ENCODE data around the gene ITM2C. TPM values are rescaled to one million over a fixed set of nuclear protein-coding genes. Genes with fewer than 3 reads are reported as not detected.
A peak's percentile ranks its signal among the peaks of the same experiment; 100 is the strongest.

Gene ITM2C
- total and polyA plus RNA-seq, 2 of the 8 experiments (the other 6 are each of a cell fraction or from before 2014, with no cell fraction given) = 362 to 742 TPM

- peak overlapping the region; percentile 12 to 73 for H3K4me2 ChIP-seq (ENCODE audit: insufficient read depth in 1 of 2, low read depth in 2 of 2, low read length in 2 of 2)
- peak overlapping the region; percentile 77; the same call in 1 of the 2 replicates for H2AFZ ChIP-seq (ENCODE audit: low read length)
- no peaks in the 10 kb centered on the region for H3K79me2 ChIP-seq (ENCODE audit: control insufficient read depth in 1 of 2, insufficient read depth in 2 of 2, low read length in 2 of 2)
- no peak overlapping the region for H2BK15ac ChIP-seq (ENCODE audit: low read length)
- H2BK5ac ChIP-seq (ENCODE audit: low read depth, low read length) = peak overlapping the region; percentile 96; the same call in 1 of the 2 replicates
- H3K4ac ChIP-seq (replicated peaks; ENCODE audit: insufficient read length, low read depth, low read length) = no peak overlapping the region
- H3K79me1 ChIP-seq (ENCODE audit: low read depth, low read length) = no peaks in the 10 kb centered on the region
- H3K9me3 ChIP-seq (ENCODE audit: insufficient read depth in 2 of 2, low read depth in 1 of 2, low read length in 1 of 2) = no peaks in the 10 kb centered on the region
- CTCF ChIA-PET (ENCODE audit: partially characterized antibody) = interaction anchor here (0.6 to 21.7 kb wide), 30 partner anchors 11 to 269 kb away, joined by 3 to 332 read pairs (median 4); partner anchors contain the start of genes GPR55 and PSMD1
- FAIRE-seq (peak; percentile 98), DNase-seq (ENCODE audit: low read depth in 1 of 2, low spot score in 2 of 2) (peak; percentile 51 to 78)
- H3K4me3 ChIP-seq (ENCODE audit: extremely low read depth in 1 of 4, insufficient read depth in 2 of 4, low read depth in 3 of 4, low read length in 4 of 4) = peak overlapping the region in 2 of 4 experiments; percentile 42 to 46; a peak in 3 of 8 replicates
- H2BK12ac ChIP-seq (ENCODE audit: low read depth, low read length) = 0 out of 2 replicates have a peak overlapping the region, but pooled peaks have one; percentile 40
- H3K9ac ChIP-seq (replicated peaks in 1 of 4; ENCODE audit: extremely low read depth in 1 of 4, low read depth in 3 of 4, low read length in 3 of 4) = no peak overlapping the region
- H4K91ac ChIP-seq (replicated peaks; ENCODE audit: insufficient read length, low read length) = peak overlapping the region; percentile 5
- no peak overlapping the region for H2BK120ac ChIP-seq (replicated peaks; ENCODE audit: low read depth, low read length)
- H4K8ac ChIP-seq (ENCODE audit: extremely low read depth, insufficient read depth, low read length) = no peak overlapping the region
- peaks cover 0 to 13% (median 0%) of the 10 kb centered on the region in 4 experiments; a peak in 3 of 7 replicates for H3K27me3 ChIP-seq (replicated peaks in 1 of 4; ENCODE audit: control insufficient read depth in 3 of 4, extremely low read depth in 1 of 4, insufficient read depth in 3 of 4, low read length in 3 of 4)
- H4K20me1 ChIP-seq (replicated peaks in 1 of 2; ENCODE audit: control insufficient read depth in 1 of 2, insufficient read depth in 2 of 2, low read length in 2 of 2) = no peaks in the 10 kb centered on the region
- H3K56ac ChIP-seq (replicated peaks; ENCODE audit: insufficient read length, low read depth, low read length) = no peak overlapping the region
- H3K36me3 ChIP-seq (ENCODE audit: control insufficient read depth in 2 of 4, insufficient read depth in 4 of 4, low read length in 3 of 4) = no peaks in the 10 kb centered on the region
- POLR2A ChIA-PET (ENCODE audit: partially characterized antibody) = interaction anchor here (0.6 to 2.1 kb wide), 12 partner anchors 8 to 1079 kb away, joined by 3 to 13 read pairs (median 4); no protein-coding TSS in a partner anchor
- no peak overlapping the region for H2AK5ac ChIP-seq (ENCODE audit: low read depth, low read length)
- H4K5ac ChIP-seq (ENCODE audit: insufficient read length, low read depth, low read length) = peak overlapping the region; percentile 18
- no peaks in the 10 kb centered on the region for H3K23me2 ChIP-seq (ENCODE audit: low read depth, low read length)
- H2BK20ac ChIP-seq (ENCODE audit: low read length) = 0 out of 2 replicates have a peak overlapping the region, but pooled peaks have one; percentile 62
- H3K14ac ChIP-seq (ENCODE audit: insufficient read length) = no peak overlapping the region
- peak overlapping the region; percentile 75 for H3K27ac ChIP-seq (ENCODE audit: low read depth, low read length)
- H3K18ac ChIP-seq (ENCODE audit: extremely low read depth, low read length) = peak overlapping the region; percentile 7; the same call in 1 of the 2 replicates
- WGBS, 2 experiments (ENCODE audit: extremely low coverage in 1 of 2, insufficient coverage in 1 of 2, insufficient read length in 1 of 2, insufficient replicate concordance in 2 of 2, low coverage in 1 of 2, low lambda C conversion rate in 2 of 2, missing lambda C conversion rate in 1 of 2) = 4% methylated on average over 8 of the region's 8 CpGs; no CpG with 5 or more reads in 1 of the 2 experiments
- no peak overlapping the region for H3K23ac ChIP-seq (ENCODE audit: insufficient read length)
- peaks cover 7 to 32% (median 18%) of the 10 kb centered on the region in 4 experiments for H3K4me1 ChIP-seq (replicated peaks in 1 of 4; ENCODE audit: control insufficient read depth in 3 of 4, insufficient read depth in 4 of 4, low read length in 3 of 4)
- no peak for TF ChIP-seq ATF2 (IDR thresholded peaks at IDR 0.05; ENCODE audit: low read length)
These were observed 37.6 kb downstream of the ITM2C start for GRCh38 chr2:230902180-230902899.
